HG03095 (cell line): Measurements from ENCODE around the gene ARHGAP29.

Source experiments
- ATAC-seq: cut with Tn5 transposase; IDR thresholded peaks from one replicate; pipeline ENCODE4 v1.9.1; 2021; ENCODE audit warnings: moderate library complexity; ENCODE audit not compliant: unreplicated experiment

The ARHGAP29 gene

DNA sequence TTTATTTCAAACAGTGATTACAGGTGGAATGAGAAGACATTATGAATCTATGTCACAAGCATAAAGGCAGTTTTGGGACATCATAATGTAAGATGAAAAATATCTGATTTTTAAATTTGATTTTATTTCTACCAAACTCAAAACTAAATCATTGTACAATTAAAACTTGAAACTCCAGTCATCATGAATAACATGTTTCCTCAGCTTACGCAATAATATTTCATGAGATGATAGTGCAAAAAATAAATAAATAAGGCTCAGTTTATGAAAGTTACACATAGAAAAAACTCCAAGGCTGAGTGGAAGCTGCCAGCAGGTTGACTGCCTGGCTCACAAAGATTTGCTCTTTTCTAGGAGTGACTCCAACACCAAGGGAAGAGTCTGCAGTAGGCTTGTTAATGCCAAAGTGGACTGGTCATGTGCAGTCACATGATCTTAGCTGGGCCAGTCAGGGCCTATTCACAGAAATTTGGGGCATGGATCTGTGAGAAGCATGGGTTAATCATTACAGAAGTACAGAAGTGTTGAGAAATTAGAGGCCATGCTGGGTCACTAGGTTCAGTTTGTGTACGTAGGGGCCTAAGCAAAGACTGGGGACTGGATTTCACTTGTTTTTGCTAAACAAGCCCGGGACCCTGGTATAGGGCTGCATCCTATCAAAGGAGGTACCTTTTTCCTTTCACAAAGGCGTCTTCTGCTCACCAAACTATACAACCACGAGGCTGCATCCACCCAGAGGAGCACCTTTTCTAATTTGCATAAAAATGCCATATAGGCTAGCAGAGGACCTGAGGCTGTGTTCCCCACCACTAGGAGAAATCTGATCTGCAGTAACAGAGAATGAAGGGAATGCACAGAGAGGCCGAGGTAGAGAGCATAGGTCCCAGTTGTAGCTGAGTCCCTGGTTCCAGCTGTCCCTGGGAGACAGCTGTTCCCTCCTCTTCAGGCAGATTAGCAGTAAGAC is 111.6 kb downstream of the ARHGAP29 start:
- ATAC-seq = no peak

DNA sequence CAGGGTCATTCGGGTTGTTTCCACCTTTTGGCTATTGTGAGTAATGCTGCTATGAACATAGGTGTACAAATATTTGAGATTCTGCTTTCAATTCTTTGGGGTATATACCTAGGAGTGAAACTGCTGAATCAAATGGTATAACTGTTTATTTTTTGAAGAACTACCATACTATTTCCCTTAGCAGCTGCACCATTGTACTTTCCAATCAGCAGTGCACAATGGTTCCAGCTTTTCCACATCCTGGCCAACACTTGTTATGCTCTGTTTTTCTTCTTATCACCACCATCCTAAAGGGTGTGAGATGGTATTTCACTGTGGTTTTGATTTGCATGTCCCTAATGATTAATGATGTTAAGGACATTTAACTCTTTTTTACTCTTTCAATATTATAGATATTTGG is 112.8 kb downstream of the ARHGAP29 start:
- no peak for ATAC-seq

DNA sequence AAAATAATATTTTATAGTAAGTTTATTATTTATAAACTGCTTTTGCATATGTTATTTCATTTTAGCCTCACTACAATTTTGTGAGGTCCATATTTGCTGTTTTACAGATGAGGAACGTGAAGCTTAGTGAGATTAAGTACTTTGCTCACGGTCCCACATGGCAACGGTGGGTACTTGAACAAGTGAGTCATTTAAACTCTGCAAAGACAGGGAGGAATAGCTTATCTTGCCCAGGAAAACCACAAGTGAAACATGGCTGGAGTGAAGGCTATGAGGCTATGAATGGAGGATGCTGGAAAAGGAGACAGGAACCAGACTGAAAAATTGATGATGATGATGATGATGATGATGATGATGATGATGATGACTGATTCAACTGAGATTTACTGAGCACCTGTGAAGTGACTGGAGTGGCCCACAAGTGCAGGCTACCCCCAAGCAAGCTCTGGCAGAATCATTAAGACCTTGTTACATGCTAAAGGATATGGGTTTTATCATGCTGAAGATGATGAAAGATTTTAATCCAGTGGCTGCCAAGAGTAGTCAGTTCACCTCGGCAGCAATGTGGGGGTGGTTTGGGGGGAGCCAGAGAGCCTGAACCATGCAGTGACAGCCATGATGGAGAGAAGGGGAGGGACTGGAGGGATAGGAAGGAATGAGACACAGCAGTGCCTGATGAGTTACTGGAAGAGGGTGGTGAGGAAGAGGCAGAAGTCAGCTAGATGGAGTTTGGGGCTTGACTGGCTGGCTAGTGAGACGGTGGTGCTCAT is 115.0 kb downstream of the ARHGAP29 start:
- ATAC-seq = no peak
